ENCODE data around the gene B3GAT3. TPM values are rescaled to one million over a fixed set of nuclear protein-coding genes. Genes with fewer than 3 reads are reported as not detected.

B3GAT3 gene
- total and polyA plus RNA-seq, 9 donors: 1.3 to 56.6 (median 33.6) TPM

DNA sequence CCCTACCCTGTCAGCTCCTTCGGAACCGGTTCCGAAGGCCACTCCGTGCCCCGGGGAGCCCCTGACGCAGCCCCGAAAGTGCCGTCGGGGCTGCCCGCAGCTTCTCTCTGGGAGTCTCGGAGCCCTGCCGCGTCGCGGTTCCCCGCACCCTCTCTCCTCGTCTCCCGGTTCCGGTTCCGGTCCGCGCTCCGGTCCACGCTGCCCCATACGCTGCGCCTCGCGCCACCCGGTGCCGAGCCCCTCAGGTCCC lies 20.7 kb downstream of the B3GAT3 start:
- Histone ChIP-seq H3K4me3 (peak overlapping the region; percentile 81), H3K9me3 (no peaks in the 10 kb centered on the region), H3K27me3 (no peaks in the 10 kb centered on the region), H3K4me1 (ENCODE audit: insufficient read depth) (peaks cover 9% of the 10 kb centered on the region), H3K27ac (peak overlapping the region; percentile 91 to 95), H3K36me3 (no peaks in the 10 kb centered on the region)
- 1% methylated on average over 21 to 30 of the region's 30 CpGs for WGBS, 3 donors
- TF ChIP-seq, protein P1, sequence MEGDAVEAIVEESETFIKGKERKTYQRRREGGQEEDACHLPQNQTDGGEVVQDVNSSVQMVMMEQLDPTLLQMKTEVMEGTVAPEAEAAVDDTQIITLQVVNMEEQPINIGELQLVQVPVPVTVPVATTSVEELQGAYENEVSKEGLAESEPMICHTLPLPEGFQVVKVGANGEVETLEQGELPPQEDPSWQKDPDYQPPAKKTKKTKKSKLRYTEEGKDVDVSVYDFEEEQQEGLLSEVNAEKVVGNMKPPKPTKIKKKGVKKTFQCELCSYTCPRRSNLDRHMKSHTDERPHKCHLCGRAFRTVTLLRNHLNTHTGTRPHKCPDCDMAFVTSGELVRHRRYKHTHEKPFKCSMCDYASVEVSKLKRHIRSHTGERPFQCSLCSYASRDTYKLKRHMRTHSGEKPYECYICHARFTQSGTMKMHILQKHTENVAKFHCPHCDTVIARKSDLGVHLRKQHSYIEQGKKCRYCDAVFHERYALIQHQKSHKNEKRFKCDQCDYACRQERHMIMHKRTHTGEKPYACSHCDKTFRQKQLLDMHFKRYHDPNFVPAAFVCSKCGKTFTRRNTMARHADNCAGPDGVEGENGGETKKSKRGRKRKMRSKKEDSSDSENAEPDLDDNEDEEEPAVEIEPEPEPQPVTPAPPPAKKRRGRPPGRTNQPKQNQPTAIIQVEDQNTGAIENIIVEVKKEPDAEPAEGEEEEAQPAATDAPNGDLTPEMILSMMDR (IDR thresholded peaks at IDR 0.05): no peak
- peak in 3 of 5 donors; percentile 60 to 75 (median 75) for DNase-seq
- intact Hi-C loops (cut with DNase I): no loop called here

DNA sequence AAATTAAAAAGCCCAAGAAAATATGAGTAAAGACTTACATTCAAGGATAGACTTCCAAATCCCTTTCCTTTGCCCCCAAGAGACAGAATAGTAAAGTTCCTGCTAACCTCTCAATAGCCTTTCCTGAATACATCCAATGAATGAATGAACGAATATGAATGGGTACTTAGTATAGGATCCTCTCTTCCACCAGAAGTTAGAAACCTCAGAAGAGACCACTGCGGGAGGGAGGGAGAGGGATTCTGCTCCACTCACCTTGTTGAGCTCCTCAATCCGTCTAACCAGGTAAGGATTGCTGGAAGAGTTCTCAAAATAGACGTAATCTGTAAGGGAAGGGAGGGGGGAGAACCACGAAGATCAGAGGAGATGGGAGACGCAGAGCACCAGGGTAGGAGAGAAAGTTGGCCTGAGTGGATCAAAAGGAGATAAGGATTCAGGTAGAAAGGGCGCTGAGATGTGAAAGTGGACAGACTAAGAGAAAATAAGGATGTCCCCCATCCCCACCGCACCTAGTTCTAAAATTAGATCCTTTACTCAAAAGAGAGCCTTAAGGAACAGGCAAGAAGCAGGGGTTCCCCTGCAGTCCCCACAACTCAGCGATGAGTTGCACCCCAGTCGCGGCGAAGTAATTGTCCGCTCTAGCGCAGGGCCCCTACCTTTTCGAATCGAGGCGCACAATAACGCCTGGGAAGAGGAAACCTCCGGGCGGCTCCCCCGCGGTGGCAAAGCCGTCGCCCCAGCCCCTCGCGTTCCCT lies 21.2 kb downstream of the B3GAT3 start:
- intact Hi-C loops (cut with DNase I): no loop called here
- DNase-seq: no peak
- H3K4me3 ChIP-seq: peak overlapping the region; percentile 81
- no peaks in the 10 kb centered on the region for H3K36me3 ChIP-seq
- peak overlapping the region; percentile 91 to 95 for H3K27ac ChIP-seq
- H3K9me3 ChIP-seq: no peaks in the 10 kb centered on the region
- TF ChIP-seq, protein P1 (IDR thresholded peaks at IDR 0.05): no peak
- no peak for TF ChIP-seq POLR2A (IDR thresholded peaks at IDR 0.05)
- no peak for TF ChIP-seq EP300 (IDR thresholded peaks at IDR 0.05)
- WGBS, 3 donors: 1% methylated on average over 26 of the region's 26 CpGs
- peaks cover 9% of the 10 kb centered on the region for H3K4me1 ChIP-seq (ENCODE audit: insufficient read depth)
- no peaks in the 10 kb centered on the region for H3K27me3 ChIP-seq

DNA sequence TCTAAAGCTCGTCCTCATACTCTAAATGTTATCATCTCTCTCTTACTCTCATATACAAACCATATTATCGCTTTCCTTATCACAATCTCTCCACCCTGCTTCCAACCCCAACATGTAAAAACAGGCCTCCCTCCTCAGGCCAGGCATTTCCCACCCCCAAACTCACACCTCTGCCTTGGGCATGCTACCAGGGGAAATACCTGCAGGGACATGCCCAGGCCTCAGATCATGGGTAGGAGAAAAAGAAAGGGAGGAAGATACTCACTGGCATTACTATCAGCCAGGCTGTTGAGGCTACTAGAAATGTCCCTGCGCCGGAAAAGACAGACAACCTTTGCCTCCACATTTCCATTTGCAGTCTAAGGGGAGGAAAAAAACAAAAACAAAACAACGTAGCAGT lies 21.9 kb downstream of the B3GAT3 start:
- intact Hi-C loops (cut with DNase I): loop anchor here in 1 of 4 donors (10.0 kb wide), 1 partner anchor 95 kb away; no protein-coding TSS in a partner anchor

DNA sequence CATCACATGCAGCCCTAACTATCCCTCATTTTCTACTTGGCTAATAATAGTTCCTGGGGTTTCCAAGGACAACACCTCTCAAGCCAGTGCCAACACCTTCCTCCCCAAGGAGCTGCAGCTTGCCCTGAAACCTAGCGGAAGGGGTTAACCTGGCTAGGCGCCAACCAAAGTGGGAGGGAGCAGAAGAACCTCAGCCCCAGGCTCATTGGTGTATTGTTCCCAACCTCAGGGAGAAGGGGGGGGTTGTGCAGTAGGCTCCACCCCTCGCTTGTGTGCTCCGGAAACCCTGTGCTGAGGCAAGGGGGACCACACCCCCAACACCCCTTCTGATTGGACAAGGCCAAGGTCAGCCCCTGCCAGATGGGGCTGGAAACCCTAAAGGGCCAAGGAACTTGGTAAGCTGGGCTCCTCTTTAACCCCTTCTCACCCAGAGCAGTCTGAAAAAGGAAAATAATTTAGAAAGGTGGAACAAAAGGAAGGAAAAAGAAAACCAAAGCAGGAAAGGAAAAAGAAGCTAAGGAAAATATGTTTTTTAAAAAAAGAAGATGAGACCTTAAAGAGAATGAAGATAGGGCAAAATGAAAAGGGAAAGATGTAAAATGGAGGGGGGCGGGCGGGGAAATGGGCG lies 22.6 kb downstream of the B3GAT3 start:
- TF ChIP-seq, protein P1 (IDR thresholded peaks at IDR 0.05): no peak
- TF ChIP-seq EP300 (IDR thresholded peaks at IDR 0.05) (no peak), POLR2A (IDR thresholded peaks at IDR 0.05) (no peak)
- no peaks in the 10 kb centered on the region for H3K9me3 ChIP-seq
- peak overlapping the region in 1 of 2 donors; percentile 63 for H3K27ac ChIP-seq
- no peaks in the 10 kb centered on the region for H3K27me3 ChIP-seq
- peaks cover 9% of the 10 kb centered on the region for H3K4me1 ChIP-seq (ENCODE audit: insufficient read depth)
- WGBS, 3 donors: 25 to 29% (median 27%) methylated on average over 7 of the region's 7 CpGs
- intact Hi-C loops (cut with DNase I): loop anchor here in 1 of 4 donors (10.0 kb wide), 1 partner anchor 96 kb away; no protein-coding TSS in a partner anchor
- peak; percentile 93 to 96 (median 96) for DNase-seq
- H3K36me3 ChIP-seq: no peaks in the 10 kb centered on the region
- no peak overlapping the region for H3K4me3 ChIP-seq

More for the DNA sequence above, 21.9 kb downstream of the B3GAT3 start:
- Histone ChIP-seq H3K4me1 (ENCODE audit: insufficient read depth) (peaks cover 9% of the 10 kb centered on the region), H3K36me3 (no peaks in the 10 kb centered on the region), H3K4me3 (peak overlapping the region; percentile 81), H3K9me3 (no peaks in the 10 kb centered on the region), H3K27ac (peak overlapping the region in 1 of 2 donors; percentile 63), H3K27me3 (no peaks in the 10 kb centered on the region)
- TF ChIP-seq EP300 (IDR thresholded peaks at IDR 0.05) (no peak), POLR2A (IDR thresholded peaks at IDR 0.05) (no peak)
- TF ChIP-seq, protein P1 (IDR thresholded peaks at IDR 0.05): no peak
- DNase-seq: no peak
- 11 to 22% (median 18%) methylated on average over 5 of the region's 5 CpGs for WGBS, 3 donors
